A549 treated with GW870086 at 1 μM for 4 hours (cell line): ENCODE results near the gene ERICH2. TPM values are rescaled to one million over a fixed set of nuclear protein-coding genes. Genes with fewer than 3 reads are reported as not detected.

Experiments used
- total RNA-seq: library from RNA; stranded (reverse); fragments of 200-300 nt; extraction: Qiagen RNA extraction; gene quantifications from 5 replicates; pipeline ENCODE4 v1.2.3, GENCODE V29; 2022; ENCODE audit warnings: low read depth

Gene ERICH2, protein sequence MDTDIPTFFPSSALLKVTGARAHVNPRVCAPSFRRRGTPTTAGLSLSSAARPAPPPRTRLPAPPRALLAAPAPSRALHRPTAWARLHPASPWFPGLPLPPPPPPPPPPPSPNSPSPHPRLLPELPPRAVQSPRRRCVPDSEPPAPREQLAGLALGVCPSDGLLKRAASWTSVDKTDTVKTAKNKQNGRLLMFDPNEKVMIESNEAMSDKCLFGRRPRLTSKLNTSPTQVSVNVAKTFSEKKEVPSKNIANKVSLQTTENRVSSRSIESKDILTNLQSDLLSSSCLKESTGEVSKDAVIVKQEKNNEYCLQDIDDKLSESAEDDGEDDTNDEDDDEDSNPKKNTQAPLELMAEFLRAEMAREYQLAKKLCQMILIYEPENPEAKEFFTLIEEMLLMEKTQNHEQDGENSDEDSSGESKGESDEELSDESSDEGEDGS
- not detected in 5 replicates for total RNA-seq

DNA sequence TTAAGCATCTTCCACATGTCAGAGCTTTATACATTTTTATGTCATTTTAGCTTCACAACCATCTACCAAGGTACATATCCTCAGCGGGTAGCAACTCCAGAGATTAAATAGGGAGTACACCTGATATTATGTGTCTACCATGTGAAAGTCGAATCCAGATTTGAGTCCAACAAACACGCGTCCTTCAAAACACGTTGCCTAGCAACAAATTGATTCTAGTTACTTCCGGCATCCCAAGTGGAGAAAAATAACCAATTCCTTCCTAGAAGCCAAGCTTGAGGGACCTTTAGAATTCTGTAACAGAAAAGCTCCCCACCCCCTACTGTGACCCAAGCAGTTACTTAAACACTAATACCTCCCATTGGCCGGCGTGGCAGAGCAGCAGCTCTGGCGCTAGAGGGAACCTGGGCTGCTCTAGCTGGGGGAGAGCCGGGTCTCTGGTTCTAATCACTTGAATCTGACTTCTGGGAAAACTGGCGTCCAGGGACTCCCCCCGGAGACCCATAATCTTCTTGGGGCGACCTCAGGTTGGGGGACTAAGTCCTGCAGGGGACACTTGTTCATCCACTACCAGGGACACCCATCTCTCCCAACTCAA is at the start of gene ERICH2:
TSS of gene ERICH2 (plus strand) at position 371 of the 598 bp plus-strand sequence. CDS start 304 bp downstream, outside the sequence.

DNA sequence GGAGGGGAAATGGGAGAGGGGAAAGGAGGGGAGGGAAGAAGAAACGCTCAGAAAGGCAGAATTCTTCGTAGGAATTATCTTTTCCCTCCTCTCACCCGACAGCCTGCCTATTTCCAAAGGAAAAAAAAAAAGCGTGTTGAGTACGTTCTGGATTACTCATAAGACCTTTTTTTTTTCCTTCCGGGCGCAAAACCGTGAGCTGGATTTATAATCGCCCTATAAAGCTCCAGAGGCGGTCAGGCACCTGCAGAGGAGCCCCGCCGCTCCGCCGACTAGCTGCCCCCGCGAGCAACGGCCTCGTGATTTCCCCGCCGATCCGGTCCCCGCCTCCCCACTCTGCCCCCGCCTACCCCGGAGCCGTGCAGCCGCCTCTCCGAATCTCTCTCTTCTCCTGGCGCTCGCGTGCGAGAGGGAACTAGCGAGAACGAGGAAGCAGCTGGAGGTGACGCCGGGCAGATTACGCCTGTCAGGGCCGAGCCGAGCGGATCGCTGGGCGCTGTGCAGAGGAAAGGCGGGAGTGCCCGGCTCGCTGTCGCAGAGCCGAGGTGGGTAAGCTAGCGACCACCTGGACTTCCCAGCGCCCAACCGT is 46.4 kb downstream of the ERICH2 start, which contains the start of gene GAD1:
TSS of gene GAD1 (plus strand) at position 384 of the 589 bp plus-strand sequence. CDS start 1,705 bp downstream, outside the sequence.

Other genes starting within 250 kb of the ERICH2 start
- gene SP5, start 55.0 kb upstream of the ERICH2 start, total RNA-seq, result not detected in 5 replicates
- 0.38 to 0.71 TPM (median 0.53 TPM) in 5 replicates for gene GAD1, start 46.5 kb downstream of the ERICH2 start, total RNA-seq
- gene GORASP2, start 158.9 kb downstream of the ERICH2 start, total RNA-seq, result 83.1 to 105 TPM (median 90.4 TPM) in 5 replicates